OCI-LY3 (cell line): ENCODE data around the gene AFDN.

ENCODE experiments used
- H2AFZ ChIP-seq: fragments of 200-600, 300-600 bp; shearing (Covaris generic); 2 replicates; pipeline ENCODE4 v1.6.0; 2014; ENCODE audit warnings: antibody characterized with exemption, low read depth, low read length
- H3K27ac ChIP-seq: fragments of 200-600, 300-600 bp; sonication (generic); 2 replicates; pipeline ENCODE4 v1.5.1; 2014; ENCODE audit warnings: mild to moderate bottlenecking, low read length, moderate library complexity, mixed read lengths
- H3K27me3 ChIP-seq: fragments of 200-600, 300-600 bp; sonication (generic); 2 replicates; pipeline ENCODE4 v1.6.1; 2014; ENCODE audit warnings: low read depth, low read length, mixed read lengths
- H3K36me3 ChIP-seq: fragments of 200-600, 300-600 bp; sonication (generic); replicated peaks from 2 replicates; pipeline ENCODE3; 2014; ENCODE audit warnings: low read depth, low read length, mixed read lengths
- H3K4me1 ChIP-seq: fragments of 300-600, 200-600 bp; sonication (generic); 2 replicates; pipeline ENCODE4 v1.6.1; 2014; ENCODE audit warnings: low read length, mixed read lengths
- H3K4me2 ChIP-seq: fragments of 200-600, 300-600 bp; sonication (generic); 2 replicates; pipeline ENCODE4 v1.6.1; 2014; ENCODE audit warnings: low read length, mixed read lengths
- H3K4me3 ChIP-seq: fragments of 300-600, 200-600 bp; sonication (generic); 2 replicates; pipeline ENCODE4 v1.5.1; 2014; ENCODE audit warnings: antibody characterized with exemption, mild to moderate bottlenecking, low read length, moderate library complexity
- H3K79me2 ChIP-seq: fragments of 300-600, 200-600 bp; shearing (Covaris generic); 2 replicates; pipeline ENCODE4 v1.6.1; 2014; ENCODE audit warnings: mild to moderate bottlenecking, low read length, mixed read lengths
- H3K9ac ChIP-seq: fragments of 300-600, 200-600 bp; shearing (Covaris generic); 2 replicates; pipeline ENCODE4 v1.6.0; 2014; ENCODE audit warnings: mild to moderate bottlenecking, low read length, moderate library complexity
- H3K9me3 ChIP-seq: fragments of 200-600, 300-600 bp; shearing (Covaris generic); 2 replicates; pipeline ENCODE4 v1.6.1; 2014; ENCODE audit warnings: low read length, mixed read lengths; ENCODE audit not compliant: insufficient read depth
- H4K20me1 ChIP-seq: fragments of 200-600, 300-600 bp; sonication (generic); 2 replicates; pipeline ENCODE4 v1.6.1; 2016; ENCODE audit warnings: low read length, mixed read lengths; ENCODE audit not compliant: insufficient read depth
- CTCF ChIP-seq: fragments of 200-600, 300-600 bp; sonication (generic); IDR thresholded peaks from 2 replicates; pipeline ENCODE4 v1.5.1; 2014; ENCODE audit warnings: antibody characterized with exemption, low read length, low read depth
- EZH2phosphoT487 ChIP-seq: fragments of 200-600 bp; shearing (Covaris generic); IDR thresholded peaks from 2 replicates; pipeline ENCODE4 v1.6.1; 2018; ENCODE audit warnings: antibody characterized with exemption, mixed run types, low read depth

AFDN gene

GRCh38 chr6:167828325-167828956 is 1.7 kb downstream of the AFDN start:
- H3K27ac ChIP-seq, result peak overlapping the region; percentile 99
- peak overlapping the region; percentile 82 for H3K4me3 ChIP-seq
- peak overlapping the region; percentile 88 for H3K9ac ChIP-seq

GRCh38 chr6:167829513-167829912 is 2.8 kb downstream of the AFDN start:
- TF ChIP-seq EZH2phosphoT487 (no peak), CTCF (no peak)
- peaks cover 14% of the 10 kb centered on the region; the same call in 1 of the 2 replicates for H3K27me3 ChIP-seq
- peaks cover 6% of the 10 kb centered on the region for H3K36me3 ChIP-seq
- H2AFZ ChIP-seq, result no peak overlapping the region
- peak overlapping the region; percentile 82 for H3K4me3 ChIP-seq
- peaks cover 12% of the 10 kb centered on the region; the same call in 1 of the 2 replicates for H4K20me1 ChIP-seq
- H3K4me1 ChIP-seq, result peaks cover 52% of the 10 kb centered on the region
- H3K27ac ChIP-seq, result peak overlapping the region; percentile 99
- H3K79me2 ChIP-seq, result peaks cover 81% of the 10 kb centered on the region
- peak overlapping the region; percentile 97 for H3K4me2 ChIP-seq
- peak overlapping the region; percentile 88 for H3K9ac ChIP-seq
- no peaks in the 10 kb centered on the region for H3K9me3 ChIP-seq

More at GRCh38 chr6:167828325-167828956, 1.7 kb downstream of the AFDN start:
- Histone ChIP-seq H3K9me3 (no peaks in the 10 kb centered on the region), H4K20me1 (0 out of 2 replicates have a peak, but pooled peaks cover 6% of the 10 kb centered on the region), H3K36me3 (peaks cover 6% of the 10 kb centered on the region), H3K79me2 (peaks cover 70% of the 10 kb centered on the region), H2AFZ (no peak overlapping the region), H3K4me1 (peaks cover 44% of the 10 kb centered on the region), H3K4me2 (peak overlapping the region; percentile 97), H3K27me3 (peaks cover 14% of the 10 kb centered on the region; the same call in 1 of the 2 replicates)
- no peak for TF ChIP-seq CTCF
- no peak for TF ChIP-seq EZH2phosphoT487

GRCh38 chr6:167831281-167831828 is 4.6 kb downstream of the AFDN start:
- Histone ChIP-seq H3K27me3 (no peaks in the 10 kb centered on the region), H3K27ac (peak overlapping the region; percentile 99), H3K79me2 (peaks cover 95% of the 10 kb centered on the region), H3K36me3 (peaks cover 6% of the 10 kb centered on the region), H3K4me2 (peak overlapping the region; percentile 97), H3K9ac (peak overlapping the region; percentile 88), H2AFZ (no peak overlapping the region), H3K4me1 (peaks cover 66% of the 10 kb centered on the region), H4K20me1 (peaks cover 29% of the 10 kb centered on the region), H3K9me3 (no peaks in the 10 kb centered on the region), H3K4me3 (peak overlapping the region; percentile 82)
- TF ChIP-seq EZH2phosphoT487 (no peak), CTCF (no peak)
